Rectal smooth muscle tissue (tissue), 1 donor: ENCODE measurements around the gene S100A5.
A peak's percentile ranks its signal among the peaks of the same experiment; 100 is the strongest.

ENCODE experiments used
- H3K27ac ChIP-seq: one replicate; pipeline ENCODE4 v1.7.0; 2013; ENCODE audit warnings: low read depth, low read length, inconsistent platforms
- H3K27me3 ChIP-seq: one replicate; pipeline ENCODE4 v1.7.0; 2013; ENCODE audit warnings: low read length; ENCODE audit not compliant: control insufficient read depth, insufficient read depth
- H3K36me3 ChIP-seq: one replicate; pipeline ENCODE4 v1.7.0; 2013; ENCODE audit warnings: low read length; ENCODE audit not compliant: control insufficient read depth, insufficient read depth
- H3K4me1 ChIP-seq: one replicate; pipeline ENCODE4 v1.7.0; 2013; ENCODE audit warnings: low read length; ENCODE audit not compliant: control insufficient read depth, insufficient read depth
- H3K4me3 ChIP-seq: one replicate; pipeline ENCODE4 v1.7.0; 2013; ENCODE audit warnings: low read length
- H3K9ac ChIP-seq: one replicate; pipeline ENCODE4 v1.7.0; 2013; ENCODE audit warnings: low read length

Gene S100A5

GRCh38 chr1:153515504-153516394 lies 25.0 kb downstream of the S100A5 start:
- H3K27me3 ChIP-seq: no peaks in the 10 kb centered on the region
- H3K36me3 ChIP-seq: no peaks in the 10 kb centered on the region
- no peak overlapping the region for H3K4me3 ChIP-seq
- no peaks in the 10 kb centered on the region for H3K4me1 ChIP-seq
- no peak overlapping the region for H3K27ac ChIP-seq
- peak overlapping the region; percentile 42 for H3K9ac ChIP-seq

- no peak overlapping the region for H3K4me3 ChIP-seq
- no peaks in the 10 kb centered on the region for H3K4me1 ChIP-seq
- H3K9ac ChIP-seq: no peak overlapping the region
- no peak overlapping the region for H3K27ac ChIP-seq
- no peaks in the 10 kb centered on the region for H3K27me3 ChIP-seq
- no peaks in the 10 kb centered on the region for H3K36me3 ChIP-seq
These were observed 27.1 kb downstream of the S100A5 start for GRCh38 chr1:153513666-153514065.

- Histone ChIP-seq H3K4me3 (no peak overlapping the region), H3K36me3 (no peaks in the 10 kb centered on the region), H3K27me3 (no peaks in the 10 kb centered on the region), H3K9ac (no peak overlapping the region), H3K4me1 (no peaks in the 10 kb centered on the region), H3K27ac (no peak overlapping the region)
These were observed 27.7 kb downstream of the S100A5 start for GRCh38 chr1:153513023-153513422.

GRCh38 chr1:153510984-153511410 lies 29.7 kb downstream of the S100A5 start:
- Histone ChIP-seq H3K4me3 (no peak overlapping the region), H3K27ac (no peak overlapping the region), H3K4me1 (peaks cover 17% of the 10 kb centered on the region), H3K9ac (no peak overlapping the region), H3K36me3 (no peaks in the 10 kb centered on the region), H3K27me3 (no peaks in the 10 kb centered on the region)

- Histone ChIP-seq H3K27me3 (no peaks in the 10 kb centered on the region), H3K4me1 (peaks cover 17% of the 10 kb centered on the region), H3K27ac (no peak overlapping the region), H3K36me3 (no peaks in the 10 kb centered on the region), H3K4me3 (no peak overlapping the region), H3K9ac (no peak overlapping the region)
These were observed 30.9 kb downstream of the S100A5 start for GRCh38 chr1:153509729-153510354.

GRCh38 chr1:153509036-153509435 lies 31.7 kb downstream of the S100A5 start:
- Histone ChIP-seq H3K36me3 (no peaks in the 10 kb centered on the region), H3K4me3 (no peak overlapping the region), H3K27ac (no peak overlapping the region), H3K27me3 (no peaks in the 10 kb centered on the region), H3K4me1 (peaks cover 17% of the 10 kb centered on the region), H3K9ac (no peak overlapping the region)

- Histone ChIP-seq H3K4me1 (peaks cover 17% of the 10 kb centered on the region), H3K9ac (no peak overlapping the region), H3K4me3 (no peak overlapping the region), H3K36me3 (no peaks in the 10 kb centered on the region), H3K27me3 (no peaks in the 10 kb centered on the region), H3K27ac (peak overlapping the region; percentile 90)
These were observed 32.7 kb downstream of the S100A5 start for GRCh38 chr1:153507926-153508583.

GRCh38 chr1:153506831-153507413 lies 33.8 kb downstream of the S100A5 start:
- H3K27me3 ChIP-seq: no peaks in the 10 kb centered on the region
- peak overlapping the region; percentile 90 for H3K27ac ChIP-seq
- peaks cover 17% of the 10 kb centered on the region for H3K4me1 ChIP-seq
- no peaks in the 10 kb centered on the region for H3K36me3 ChIP-seq
- no peak overlapping the region for H3K9ac ChIP-seq
- H3K4me3 ChIP-seq: peak overlapping the region; percentile 42

- peak overlapping the region; percentile 90 for H3K27ac ChIP-seq
- no peak overlapping the region for H3K9ac ChIP-seq
- no peak overlapping the region for H3K4me3 ChIP-seq
- H3K27me3 ChIP-seq: no peaks in the 10 kb centered on the region
- peaks cover 17% of the 10 kb centered on the region for H3K4me1 ChIP-seq
- no peaks in the 10 kb centered on the region for H3K36me3 ChIP-seq
These were observed 34.3 kb downstream of the S100A5 start for GRCh38 chr1:153506386-153506785.

- Histone ChIP-seq H3K27ac (peak overlapping the region; percentile 18), H3K9ac (no peak overlapping the region), H3K27me3 (no peaks in the 10 kb centered on the region), H3K4me3 (no peak overlapping the region), H3K4me1 (peaks cover 17% of the 10 kb centered on the region), H3K36me3 (no peaks in the 10 kb centered on the region)
These were observed 35.2 kb downstream of the S100A5 start for GRCh38 chr1:153505576-153505975.

GRCh38 chr1:153503766-153504165 lies 37.0 kb downstream of the S100A5 start:
- Histone ChIP-seq H3K4me3 (no peak overlapping the region), H3K4me1 (peaks cover 17% of the 10 kb centered on the region), H3K27me3 (no peaks in the 10 kb centered on the region)

GRCh38 chr1:153498746-153499145 lies 42.0 kb downstream of the S100A5 start:
- no peak overlapping the region for H3K27ac ChIP-seq
- no peak overlapping the region for H3K4me3 ChIP-seq
- no peak overlapping the region for H3K9ac ChIP-seq
- H3K36me3 ChIP-seq: no peaks in the 10 kb centered on the region
- H3K4me1 ChIP-seq: no peaks in the 10 kb centered on the region
- H3K27me3 ChIP-seq: no peaks in the 10 kb centered on the region

More at GRCh38 chr1:153503766-153504165, 37.0 kb downstream of the S100A5 start:
- Histone ChIP-seq H3K9ac (no peak overlapping the region), H3K27ac (no peak overlapping the region), H3K36me3 (no peaks in the 10 kb centered on the region)
